ENCODE results near the gene TMEM150C.

- TF ChIP-seq CTCF (IDR thresholded peaks at IDR 0.05; ENCODE audit: low read depth, low read length, missing input control) (no peak), ZBTB33 (IDR thresholded peaks at IDR 0.05) (no peak), JUND (IDR thresholded peaks at IDR 0.05) (no peak), RAD21 (IDR thresholded peaks at IDR 0.05) (no peak), MAX (IDR thresholded peaks at IDR 0.05) (no peak), TAF1 (conservative IDR thresholded peaks at IDR 0.05) (no peak), REST (IDR thresholded peaks at IDR 0.05) (no peak)
These were observed 72.7 kb downstream of the TMEM150C start for GRCh38 chr4:82489076-82489475.

All from liver (tissue), 3 donors.